GM21786 (cell line): ENCODE measurements around the gene ALG12.

Experiments
- ATAC-seq: cut with Tn5 transposase; IDR thresholded peaks from one replicate; pipeline ENCODE4 v1.9.1; 2021; ENCODE audit not compliant: unreplicated experiment

The ALG12 gene

GRCh38 chr22:49917974-49918910 lies at the start of gene ALG12, which contains the start of gene CRELD2:
TSS of gene ALG12 (minus strand) at chr22:49918438. CDS start at chr22:49913765, 4,673 bp downstream.
TSS of gene CRELD2 (plus strand) at chr22:49918634. CDS start at chr22:49918770, 136 bp downstream.
- ATAC-seq = peak; percentile 93

- ATAC-seq = no peak
Observed at GRCh38 chr22:49967706-49968208, 49.5 kb upstream of the ALG12 start.

GRCh38 chr22:49966774-49967705 lies 48.8 kb upstream of the ALG12 start:
- ATAC-seq = no peak

- ATAC-seq = no peak
Observed at GRCh38 chr22:49966041-49966773, 48.0 kb upstream of the ALG12 start.

GRCh38 chr22:49965091-49966040 lies 47.1 kb upstream of the ALG12 start:
- no peak for ATAC-seq

- ATAC-seq = no peak
Observed at GRCh38 chr22:49964136-49965090, 46.2 kb upstream of the ALG12 start.

GRCh38 chr22:49963647-49964026 lies 45.4 kb upstream of the ALG12 start:
- no peak for ATAC-seq

- no peak for ATAC-seq
Observed at GRCh38 chr22:49962751-49963646, 44.8 kb upstream of the ALG12 start.

- ATAC-seq = no peak
Observed at GRCh38 chr22:49962012-49962750, 43.9 kb upstream of the ALG12 start.

- no peak for ATAC-seq
Observed at GRCh38 chr22:49961601-49962011, 43.4 kb upstream of the ALG12 start.

GRCh38 chr22:49961005-49961600 lies 42.9 kb upstream of the ALG12 start:
- no peak for ATAC-seq

GRCh38 chr22:49960159-49961004 lies 42.1 kb upstream of the ALG12 start, which contains the start of gene PIM3:
TSS of gene PIM3 (plus strand) at chr22:49960772. CDS start at chr22:49960948, 176 bp downstream.
- ATAC-seq = peak; percentile 57

- no peak for ATAC-seq
Observed at GRCh38 chr22:49959782-49960158, 41.5 kb upstream of the ALG12 start.

GRCh38 chr22:49958931-49959781 lies 40.9 kb upstream of the ALG12 start:
- ATAC-seq = no peak
